K562 (cell line): Measurements from ENCODE around the gene ABCF2. TPM values are rescaled to one million over a fixed set of nuclear protein-coding genes. Genes with fewer than 3 reads are reported as not detected.

Source experiments
- ATF7 ChIP-seq: fragments of 450-650 bp; IDR thresholded peaks from 2 replicates; pipeline ENCODE4 v1.7.1; 2014; ENCODE audit warnings: mild to moderate bottlenecking, moderate library complexity
- CHCHD3 ChIP-seq: fragments of 250-450 bp; sonication (Bioruptor Pico); IDR thresholded peaks from 2 replicates; pipeline ENCODE4 v2.1.2; 2022; ENCODE audit warnings: mild to moderate bottlenecking
- CHD1 ChIP-seq: fragments of 200-600 bp; sonication (generic); IDR thresholded peaks from one replicate; pipeline ENCODE4 v1.6.1; 2012; ENCODE audit warnings: mild to moderate bottlenecking, moderate library complexity, low read length, inconsistent platforms
- CTBP1 ChIP-seq: fragments of 450-650 bp; IDR thresholded peaks from 2 replicates; pipeline ENCODE4 v1.6.1; 2016; ENCODE audit warnings: borderline replicate concordance
- CTCFL ChIP-seq: IDR thresholded peaks from 2 replicates; pipeline ENCODE4 v1.6.1; 2011; ENCODE audit warnings: borderline replicate concordance, low read depth, mild to moderate bottlenecking, moderate library complexity, low read length; ENCODE audit not compliant: insufficient read depth, poor library complexity, severe bottlenecking
- MAFG ChIP-seq: fragments of 450-650 bp; conservative IDR thresholded peaks from 2 replicates; pipeline ENCODE4 v1.6.1; 2016; ENCODE audit warnings: missing genetic modification characterization, missing compliant biosample characterization
- MNT ChIP-seq, 2 experiments: fragments of 450-650 bp; conservative IDR thresholded peaks; 2 replicates each; pipeline ENCODE4 v1.6.1; 2017; ENCODE audit warnings: mild to moderate bottlenecking in 2 of 2, moderate library complexity in 2 of 2
- POLR2AphosphoS5 ChIP-seq: IDR thresholded peaks from 2 replicates; pipeline ENCODE4 v1.6.1; 2011; ENCODE audit warnings: mild to moderate bottlenecking, low read depth, low read length, moderate library complexity; ENCODE audit not compliant: control insufficient read depth, insufficient read depth
- SMAD3 ChIP-seq: fragments of 450-650 bp; formaldehyde crosslinking; conservative IDR thresholded peaks from 2 replicates; pipeline ENCODE4 v1.4.0; 2020; ENCODE audit warnings: mild to moderate bottlenecking
- SMARCA4 ChIP-seq: fragments of 450-650 bp; IDR thresholded peaks from 2 replicates; pipeline ENCODE4 v1.6.1; 2016
- TEAD1 ChIP-seq, 2 experiments: fragments of 450-650 bp in 1 of 2; sonication (generic) in 1 of 2; formaldehyde crosslinking; IDR thresholded peaks; 2 replicates each; pipeline versions ENCODE4 v1.4.0 to v1.8.0; 2020 to 2022; ENCODE audit warnings: mild to moderate bottlenecking in 2 of 2, missing genetic modification reagents in 1 of 2
- U2AF1 ChIP-seq: fragments of 200-400 bp; formaldehyde crosslinking; optimal IDR thresholded peaks from 2 replicates; pipeline ENCODE3; 2017; ENCODE audit warnings: mild to moderate bottlenecking, low read depth, low read length, moderate library complexity
- ZBTB33 ChIP-seq: sonication (generic); formaldehyde crosslinking; IDR thresholded peaks from 2 replicates; pipeline ENCODE4 v1.8.1; 2023; ENCODE audit warnings: mild to moderate bottlenecking, missing genetic modification reagents
- ZC3H4 ChIP-seq: sonication (generic); formaldehyde crosslinking; IDR thresholded peaks from 2 replicates; pipeline ENCODE4 v1.9.0; 2021; ENCODE audit warnings: missing genetic modification reagents, borderline replicate concordance
- ZNF212 ChIP-seq: fragments of 450-650 bp; formaldehyde crosslinking; IDR thresholded peaks from 2 replicates; pipeline ENCODE4 v1.4.0; 2020; ENCODE audit warnings: mild to moderate bottlenecking
- ZNF41 ChIP-seq: fragments of 250-450 bp; sonication (Bioruptor Pico); conservative IDR thresholded peaks from 2 replicates; pipeline ENCODE4 v1.4.0; 2020; ENCODE audit warnings: mild to moderate bottlenecking
- ZNF766 ChIP-seq: fragments of 200-800 bp; sonication (Bioruptor generic); conservative IDR thresholded peaks from 2 replicates; pipeline ENCODE4 v1.6.1; 2016; ENCODE audit warnings: missing genetic modification characterization, missing compliant biosample characterization
- polyA plus RNA-seq, 8 experiments: library from polyadenylated mRNA; depleted of rRNA in 4 of 8; stranded (reverse) in 5 of 8; unstranded in 3 of 8; fragments of >200 nt; fragmentation: Nextera tagmentation in 2 of 8; fragmentation: Illumina TruSeq in 1 of 8; extraction: Ambion mirVana in 2 of 8; extraction: Trizol in 1 of 8; gene quantifications; 2 replicates each; pipeline versions ENCODE4 v1.2.1 to v1.2.3, GENCODE V29; 2011 to 2014; ENCODE audit warnings: inconsistent platforms in 1 of 8, missing spikeins in 1 of 8
- total RNA-seq, 7 experiments: library from RNA; depleted of rRNA in 6 of 7; stranded (reverse); fragments of >200 nt in 6 of 7; fragmentation: Illumina TruSeq in 2 of 7; extraction: Trizol in 2 of 7; gene quantifications; 2 replicates each; pipeline versions ENCODE4 v1.2.1 to v1.2.3, GENCODE V29; 2011 to 2021; ENCODE audit warnings: low replicate concordance in 1 of 7

ABCF2 gene
- total and polyA plus RNA-seq, 9 of the 15 experiments (the other 6 are each of a cell fraction or from before 2014, with no cell fraction given): 62.1 to 224 (median 113) TPM

- TF ChIP-seq MAFG (tag): no peak
- no peak for TF ChIP-seq CHCHD3 (CRISPR knock-in tag)
- TF ChIP-seq U2AF1: no peak
- no peak for TF ChIP-seq POLR2AphosphoS5
- TF ChIP-seq CTBP1: peak; percentile 94; the same call in 1 of the 2 replicates
- peak; percentile 95 for TF ChIP-seq ZBTB33 (CRISPR knock-in tag)
- TF ChIP-seq ZC3H4 (CRISPR knock-in tag): no peak
- peak; percentile 64; the same call in 1 of the 2 replicates for TF ChIP-seq SMAD3 (CRISPR knock-in tag)
- 0 out of 2 replicates have a peak, but pooled peaks have one; percentile 22 for TF ChIP-seq ZNF41 (CRISPR knock-in tag)
- TF ChIP-seq CTCFL: peak; percentile 88
- TF ChIP-seq CHD1: no peak
- TF ChIP-seq MNT (conservative IDR thresholded peaks at IDR 0.05): peak in 1 of 2 experiments; percentile 40; a peak in 1 of 4 replicates
- peak; percentile 86 for TF ChIP-seq ZNF766 (CRISPR knock-in tag)
- peak; percentile 82 to 94 for TF ChIP-seq TEAD1 (CRISPR knock-in tag; IDR thresholded peaks at IDR 0.05)
- no peak for TF ChIP-seq SMARCA4
- TF ChIP-seq ATF7: peak; percentile 68
- no peak for TF ChIP-seq ZNF212 (CRISPR knock-in tag)
Observed at GRCh38 chr7:151172273-151173141, 54.5 kb downstream of the ABCF2 start (continued).
